ENCODE results near the gene ALDH1B1.

DNA sequence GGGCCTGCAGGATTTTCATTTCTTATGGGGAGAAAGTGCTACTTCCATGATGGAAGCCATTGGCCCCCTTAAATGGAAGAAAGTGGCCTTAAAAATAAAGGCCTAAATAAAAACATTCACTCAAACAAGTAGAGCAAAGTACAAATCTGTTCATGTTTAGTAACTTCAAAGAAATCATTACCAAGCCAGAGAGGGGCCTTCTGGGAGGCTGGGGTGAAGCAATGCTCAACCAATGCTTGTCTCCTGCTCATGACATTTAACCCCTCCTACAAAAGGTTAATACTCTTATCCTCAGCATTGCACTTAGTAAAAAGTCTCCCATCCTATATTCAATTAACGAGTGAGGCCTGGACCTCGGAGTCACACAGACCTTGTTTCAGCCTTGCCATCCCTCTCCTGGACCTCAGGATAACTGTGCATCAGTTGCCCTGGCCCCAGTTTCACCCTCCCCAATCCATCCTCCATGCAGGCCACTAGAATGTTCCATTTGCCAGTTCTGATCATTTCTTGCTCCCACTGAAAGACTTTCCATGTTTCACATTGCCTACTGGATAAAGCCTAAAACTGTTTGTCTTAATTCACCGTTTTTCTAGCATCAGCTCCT lies 36.9 kb upstream of the ALDH1B1 start:
- TF ChIP-seq HCFC1 (IDR thresholded peaks at IDR 0.05; ENCODE audit: low read depth, low read length), result no peak
- TF ChIP-seq ZBTB33 (CRISPR knock-in tag; IDR thresholded peaks at IDR 0.05), result no peak
- no peak for TF ChIP-seq TFAP4 (CRISPR knock-in tag; IDR thresholded peaks at IDR 0.05; ENCODE audit: borderline replicate concordance)
- no peak for TF ChIP-seq KLF13 (tag; IDR thresholded peaks at IDR 0.05; ENCODE audit: borderline replicate concordance, low read depth)
